Tibial nerve (tissue), 4 donors: ENCODE measurements around the gene CDH20.

Experiments used
- CTCF ChIP-seq, 5 experiments: fragments of 200-600 bp in 3 of 5; fragments of 450-650 bp in 2 of 5; sonication (generic) in 3 of 5; IDR thresholded peaks; one replicate each; pipeline ENCODE4 v1.5.1; 2016 to 2019; ENCODE audit warnings: antibody characterized with exemption in 5 of 5, mild to moderate bottlenecking in 3 of 5, moderate library complexity in 2 of 5
- EP300 ChIP-seq, 2 donors: sonication (generic); formaldehyde crosslinking; IDR thresholded peaks; one replicate each; pipeline ENCODE4 v1.6.1; 2017; ENCODE audit warnings: antibody characterized with exemption in 2 of 2, mild to moderate bottlenecking in 1 of 2
- POLR2A ChIP-seq, 2 donors: fragments of 450-650 bp; IDR thresholded peaks; one replicate each; pipeline ENCODE4 v1.6.1; 2017; ENCODE audit warnings: antibody characterized with exemption in 2 of 2, mild to moderate bottlenecking in 2 of 2, moderate library complexity in 2 of 2

GRCh38 chr18:61556316-61556715 is 223.1 kb downstream of the CDH20 start:
- TF ChIP-seq POLR2A (IDR thresholded peaks at IDR 0.05) (no peak), EP300 (IDR thresholded peaks at IDR 0.05) (no peak), CTCF (IDR thresholded peaks at IDR 0.05) (no peak)
